ENCODE results near the gene PARD6B.

Gene PARD6B

DNA sequence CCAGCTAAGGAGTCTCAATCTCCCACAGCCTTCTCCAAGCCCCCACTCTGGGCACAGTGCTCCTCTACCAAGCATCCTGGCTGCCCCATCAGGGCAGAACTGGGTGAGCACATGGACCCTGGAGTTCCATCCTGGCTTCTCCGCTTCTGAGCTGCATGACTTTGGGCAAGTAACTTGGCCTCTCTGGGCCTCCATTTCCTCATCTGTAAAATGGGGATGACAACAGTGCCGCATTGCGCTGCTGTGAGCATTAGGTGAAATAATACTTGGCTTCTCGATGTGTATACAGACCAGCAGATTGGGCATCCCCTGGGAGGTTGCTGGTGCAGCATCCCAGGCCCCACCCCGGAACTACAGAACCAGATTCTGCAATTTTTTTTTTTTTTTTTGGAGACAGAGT is 31.7 kb upstream of the PARD6B start:
- TF ChIP-seq, protein P1, sequence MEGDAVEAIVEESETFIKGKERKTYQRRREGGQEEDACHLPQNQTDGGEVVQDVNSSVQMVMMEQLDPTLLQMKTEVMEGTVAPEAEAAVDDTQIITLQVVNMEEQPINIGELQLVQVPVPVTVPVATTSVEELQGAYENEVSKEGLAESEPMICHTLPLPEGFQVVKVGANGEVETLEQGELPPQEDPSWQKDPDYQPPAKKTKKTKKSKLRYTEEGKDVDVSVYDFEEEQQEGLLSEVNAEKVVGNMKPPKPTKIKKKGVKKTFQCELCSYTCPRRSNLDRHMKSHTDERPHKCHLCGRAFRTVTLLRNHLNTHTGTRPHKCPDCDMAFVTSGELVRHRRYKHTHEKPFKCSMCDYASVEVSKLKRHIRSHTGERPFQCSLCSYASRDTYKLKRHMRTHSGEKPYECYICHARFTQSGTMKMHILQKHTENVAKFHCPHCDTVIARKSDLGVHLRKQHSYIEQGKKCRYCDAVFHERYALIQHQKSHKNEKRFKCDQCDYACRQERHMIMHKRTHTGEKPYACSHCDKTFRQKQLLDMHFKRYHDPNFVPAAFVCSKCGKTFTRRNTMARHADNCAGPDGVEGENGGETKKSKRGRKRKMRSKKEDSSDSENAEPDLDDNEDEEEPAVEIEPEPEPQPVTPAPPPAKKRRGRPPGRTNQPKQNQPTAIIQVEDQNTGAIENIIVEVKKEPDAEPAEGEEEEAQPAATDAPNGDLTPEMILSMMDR (IDR thresholded peaks at IDR 0.05): no peak

DNA sequence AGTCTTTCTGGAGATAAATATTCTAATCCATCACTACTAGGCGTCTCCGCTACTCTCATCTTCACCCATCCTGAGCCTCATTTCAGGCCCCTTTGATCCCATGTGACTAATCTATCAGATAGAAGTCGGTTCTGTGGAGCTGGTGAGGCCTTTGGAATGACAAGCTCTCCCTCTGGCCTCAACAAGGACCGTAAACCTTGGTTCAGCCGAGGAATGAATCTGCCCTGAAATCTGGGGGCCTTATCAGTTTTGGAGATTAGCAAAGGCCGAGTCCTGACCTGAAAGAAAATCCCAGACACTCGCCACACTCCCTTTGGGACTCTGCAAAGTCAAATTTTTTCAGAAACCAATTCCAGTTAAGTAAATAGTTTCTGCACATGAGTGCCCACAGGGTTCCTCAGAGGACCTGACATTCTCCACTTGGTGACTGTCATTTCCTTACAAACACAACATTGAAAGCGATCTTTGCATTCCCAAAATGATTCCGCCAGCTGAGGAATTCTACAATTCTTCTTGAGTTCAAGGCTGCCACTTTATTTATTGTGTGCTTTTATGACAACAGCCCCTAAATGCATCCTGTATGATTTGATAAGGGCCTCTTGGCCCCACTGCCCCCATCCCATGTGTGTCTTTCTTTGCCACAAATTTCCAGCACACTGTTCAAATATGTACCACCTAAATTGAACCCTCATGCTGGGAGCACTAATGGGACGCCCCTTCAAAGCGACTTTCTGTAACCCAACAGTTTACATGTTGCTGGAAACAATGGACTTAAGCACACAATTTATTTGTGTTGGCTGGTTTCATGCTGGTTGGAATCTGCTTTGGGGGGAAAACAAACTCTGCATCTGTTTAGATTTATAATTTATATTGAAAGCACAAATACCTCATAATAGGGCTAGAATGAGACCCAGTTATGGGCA is 30.1 kb upstream of the PARD6B start:
- TF ChIP-seq, protein P1 (IDR thresholded peaks at IDR 0.05): no peak

DNA sequence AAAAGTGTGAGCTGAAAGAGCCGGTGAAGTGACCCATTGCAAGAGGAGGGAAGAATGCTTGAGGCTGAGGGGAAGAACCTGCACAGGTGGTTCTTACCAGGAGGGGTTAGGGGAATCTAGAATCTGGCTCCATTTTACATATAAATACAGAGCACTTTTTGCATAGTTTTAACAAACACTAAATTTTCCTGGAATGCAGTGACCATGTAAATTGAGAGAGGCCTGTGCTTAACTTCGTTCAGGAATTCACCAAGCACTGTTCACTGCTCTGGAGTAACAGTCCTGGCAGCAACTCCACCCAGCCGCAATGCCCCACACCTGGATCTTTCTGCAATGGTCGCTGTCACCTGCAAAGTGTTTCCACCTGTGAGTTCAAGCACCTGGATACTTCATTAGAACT is 26.9 kb upstream of the PARD6B start:
- TF ChIP-seq, protein P1 (IDR thresholded peaks at IDR 0.05): no peak

DNA sequence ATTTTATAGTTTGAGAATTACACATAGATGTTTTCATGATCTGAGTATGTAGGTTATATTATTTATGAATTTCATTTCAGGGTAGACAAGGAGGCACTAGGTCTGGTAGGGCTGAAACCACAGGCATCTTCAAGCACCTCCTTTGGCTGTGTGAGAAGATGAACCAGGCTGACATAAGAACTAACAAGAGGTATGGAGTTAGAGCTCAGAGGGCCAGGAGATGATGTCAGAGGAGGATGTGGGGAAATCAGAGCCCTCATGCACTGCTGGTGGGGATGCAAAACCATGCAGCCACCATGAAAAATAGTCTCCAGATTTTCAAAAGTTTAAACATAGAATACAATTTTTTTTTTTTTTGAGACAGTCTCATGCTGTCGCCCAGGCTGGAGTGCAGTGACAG is 26.4 kb upstream of the PARD6B start:
- TF ChIP-seq, protein P1 (IDR thresholded peaks at IDR 0.05): no peak

DNA sequence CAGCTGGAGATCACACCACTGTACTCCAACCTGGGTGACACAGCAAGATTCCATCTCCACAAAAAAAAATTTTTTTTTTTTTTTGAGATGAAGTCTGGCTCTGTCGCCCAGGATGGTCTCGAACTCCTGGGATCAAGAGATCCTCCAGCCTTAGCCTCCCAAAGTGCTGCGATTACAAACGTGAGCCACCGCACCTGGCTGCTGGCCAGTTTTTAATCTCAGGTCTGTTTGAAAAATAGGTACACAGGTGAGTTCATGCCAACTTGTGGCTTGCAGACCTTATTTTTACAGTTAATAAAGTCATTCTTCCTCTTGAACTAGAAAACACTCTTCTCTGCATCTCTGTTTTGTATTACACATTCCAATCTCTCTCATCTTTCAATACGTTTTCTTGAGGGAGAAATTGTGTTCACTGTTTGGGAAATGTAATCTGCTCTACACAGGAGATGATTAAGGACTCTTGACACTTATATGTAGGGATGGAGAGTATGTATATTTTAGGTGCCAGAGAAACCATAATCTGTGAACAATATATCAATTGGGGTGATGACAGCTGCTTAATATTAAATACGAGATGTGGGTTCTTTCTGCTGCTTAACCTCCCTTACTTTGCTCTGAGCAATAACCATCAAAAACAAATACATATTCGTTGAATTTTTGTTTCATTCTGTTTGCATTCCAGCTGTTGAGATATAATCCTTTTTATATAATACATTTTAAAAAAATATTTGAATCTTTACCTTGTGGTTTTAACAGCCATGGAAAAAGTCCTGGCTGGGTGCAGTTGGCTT is 22.3 kb upstream of the PARD6B start:
- TF ChIP-seq, protein P1 (IDR thresholded peaks at IDR 0.05): no peak

DNA sequence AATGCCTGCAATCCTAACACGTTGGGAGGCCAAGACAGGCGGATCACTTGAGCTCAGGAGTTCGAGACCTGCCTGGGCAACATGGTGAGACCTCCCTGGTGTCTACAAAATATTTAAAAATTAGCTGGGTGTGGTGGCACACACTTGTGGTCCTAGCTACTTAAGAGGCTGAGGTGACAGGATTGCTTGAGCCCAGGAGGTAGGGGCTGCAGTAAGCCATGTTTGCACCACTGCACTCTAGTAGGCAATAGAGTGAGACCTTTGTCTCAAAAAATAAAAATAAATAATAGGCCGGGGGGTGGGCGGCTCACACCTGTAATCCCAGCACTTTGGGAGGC is 21.8 kb upstream of the PARD6B start:
- TF ChIP-seq, protein P1 (IDR thresholded peaks at IDR 0.05): no peak

DNA sequence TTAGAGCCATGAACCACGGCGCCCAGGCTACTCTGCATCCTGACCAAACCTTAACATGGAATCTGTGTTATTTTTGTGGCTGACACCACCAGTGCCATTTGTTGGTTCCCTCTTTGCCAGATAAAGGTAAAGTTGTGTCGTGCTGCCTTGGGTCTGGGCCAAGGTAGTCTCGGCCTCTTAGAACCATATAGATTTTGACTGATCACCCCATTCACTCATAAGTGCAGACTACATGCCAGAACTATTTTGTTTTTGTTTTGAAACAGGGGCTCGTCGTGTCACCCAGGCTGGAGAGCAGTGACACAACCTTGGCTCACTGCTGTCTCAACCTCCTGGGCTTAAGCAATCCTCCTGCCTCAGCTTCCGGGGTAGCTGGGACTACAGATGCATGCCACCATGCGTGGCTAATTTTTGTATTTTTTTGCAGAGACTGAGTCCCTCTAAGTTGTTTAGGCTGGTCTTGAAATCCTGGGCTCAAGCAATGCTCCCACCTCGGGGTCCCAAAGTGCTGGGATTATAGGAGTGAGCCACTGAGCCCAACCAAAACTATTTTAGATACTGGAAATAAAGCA is 20.8 kb upstream of the PARD6B start:
- TF ChIP-seq, protein P1 (IDR thresholded peaks at IDR 0.05): no peak
